AG04450 (cell line): ENCODE data around the gene TESK1. TPM values are rescaled to one million over a fixed set of nuclear protein-coding genes. Genes with fewer than 3 reads are reported as not detected.

Experiments
- CTCF ChIA-PET: fragments of 300-600, 350-600 bp; formaldehyde crosslinking; extraction: SDS; loops from one replicate; lab custom pipeline; 2022; ENCODE audit warnings: antibody characterized with exemption, inconsistent platforms; lab: Charles Lee
- POLR2A ChIA-PET: fragments of 350-600 bp; formaldehyde crosslinking; extraction: SDS; loops from one replicate; lab custom pipeline; 2021; ENCODE audit warnings: antibody characterized with exemption, inconsistent platforms; lab: Yijun Ruan, JAX
- DNase-seq: peaks from one replicate; pipeline ENCODE4 v3.0.0-alpha.2; 2011; ENCODE audit warnings: low read depth, low spot score
- H3K27ac ChIP-seq: one replicate; pipeline ENCODE4 v1.5.1; 2012; ENCODE audit warnings: low read depth, low read length, control low read depth
- H3K27me3 ChIP-seq: one replicate; pipeline ENCODE4 v1.6.0; 2012; ENCODE audit warnings: low read length; ENCODE audit not compliant: control insufficient read depth, insufficient read depth
- H3K4me3 ChIP-seq: 2 replicates; pipeline ENCODE4 v1.5.1; 2011; ENCODE audit warnings: mild to moderate bottlenecking, low read depth, low read length, control low read depth
- H3K9me3 ChIP-seq: 2 replicates; pipeline ENCODE4 v1.5.1; 2012; ENCODE audit warnings: low read length; ENCODE audit not compliant: control insufficient read depth, insufficient read depth
- polyA plus RNA-seq: library from polyadenylated mRNA; depleted of rRNA; stranded (reverse); fragments of >200 nt; gene quantifications from 2 replicates; pipeline ENCODE4 v1.2.3, GENCODE V29; 2011
- TF ChIP-seq, protein P1 (sequence below): IDR thresholded peaks from 2 replicates; pipeline ENCODE4 v1.5.1; 2011; ENCODE audit warnings: low read depth, low read length, control low read depth, inconsistent platforms

TESK1 gene
- polyA plus RNA-seq, 1 experiment, result 12.8 TPM

DNA sequence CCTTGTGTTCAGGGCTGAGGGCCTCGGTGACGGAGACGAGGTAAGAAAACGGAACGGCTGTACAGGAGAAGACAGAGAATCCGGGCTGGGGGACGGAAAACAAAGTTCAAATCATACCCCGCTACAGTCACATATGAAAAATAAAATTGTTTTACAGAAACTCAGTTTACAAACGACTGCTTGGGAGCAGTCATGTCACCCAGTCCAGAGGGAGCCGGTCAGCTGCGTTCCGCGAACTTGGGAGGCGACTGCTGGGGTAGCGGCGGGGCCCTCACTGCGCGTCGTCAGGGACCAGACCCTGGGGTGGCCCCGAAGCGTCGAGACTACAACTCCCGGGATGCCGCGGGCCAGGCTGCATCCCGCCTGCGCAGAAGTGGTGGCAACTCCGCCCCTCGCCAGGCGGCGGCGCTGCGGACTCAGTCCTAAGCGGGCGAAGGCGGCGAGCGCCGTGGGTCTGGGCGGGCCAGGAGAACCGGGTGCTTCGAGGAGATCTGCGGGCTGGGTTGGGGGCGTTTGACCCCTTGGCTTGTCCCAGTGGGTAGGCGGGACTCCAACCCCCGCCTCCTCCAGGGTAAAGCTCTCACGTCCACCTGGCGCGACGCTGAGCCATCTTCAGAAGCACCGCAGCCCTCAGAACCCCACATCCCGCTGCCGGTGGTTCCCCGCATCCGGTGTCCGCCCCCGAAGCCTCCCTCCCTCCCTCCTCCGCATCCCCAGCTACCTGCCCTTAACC is 41.6 kb downstream of the TESK1 start:
- H3K27ac ChIP-seq, result peak overlapping the region; percentile 11

GRCh38 chr9:35649431-35650340 is 44.6 kb downstream of the TESK1 start:
- no peak for DNase-seq
- no peaks in the 10 kb centered on the region; the same call in 1 of the 2 replicates for H3K9me3 ChIP-seq
- CTCF ChIA-PET, result interaction anchor here (1.3 kb wide), 1 partner anchor 8 kb away, joined by 3 read pairs; the partner anchor contains the start of genes CCDC107 and RMRP
- no peaks in the 10 kb centered on the region for H3K27me3 ChIP-seq
- POLR2A ChIA-PET, result no interaction called here
- no peak overlapping the region for H3K27ac ChIP-seq
- no peak overlapping the region for H3K4me3 ChIP-seq
- TF ChIP-seq, protein P1, sequence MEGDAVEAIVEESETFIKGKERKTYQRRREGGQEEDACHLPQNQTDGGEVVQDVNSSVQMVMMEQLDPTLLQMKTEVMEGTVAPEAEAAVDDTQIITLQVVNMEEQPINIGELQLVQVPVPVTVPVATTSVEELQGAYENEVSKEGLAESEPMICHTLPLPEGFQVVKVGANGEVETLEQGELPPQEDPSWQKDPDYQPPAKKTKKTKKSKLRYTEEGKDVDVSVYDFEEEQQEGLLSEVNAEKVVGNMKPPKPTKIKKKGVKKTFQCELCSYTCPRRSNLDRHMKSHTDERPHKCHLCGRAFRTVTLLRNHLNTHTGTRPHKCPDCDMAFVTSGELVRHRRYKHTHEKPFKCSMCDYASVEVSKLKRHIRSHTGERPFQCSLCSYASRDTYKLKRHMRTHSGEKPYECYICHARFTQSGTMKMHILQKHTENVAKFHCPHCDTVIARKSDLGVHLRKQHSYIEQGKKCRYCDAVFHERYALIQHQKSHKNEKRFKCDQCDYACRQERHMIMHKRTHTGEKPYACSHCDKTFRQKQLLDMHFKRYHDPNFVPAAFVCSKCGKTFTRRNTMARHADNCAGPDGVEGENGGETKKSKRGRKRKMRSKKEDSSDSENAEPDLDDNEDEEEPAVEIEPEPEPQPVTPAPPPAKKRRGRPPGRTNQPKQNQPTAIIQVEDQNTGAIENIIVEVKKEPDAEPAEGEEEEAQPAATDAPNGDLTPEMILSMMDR, result no peak

More for the DNA sequence above, 41.6 kb downstream of the TESK1 start:
- ChIA-PET CTCF (interaction anchor here (0.5 to 4.7 kb wide), 24 partner anchors 9 to 307 kb away, joined by 3 to 18 read pairs (median 4); partner anchors contain the start of genes ARHGEF39, CCDC107, RMRP and TESK1), POLR2A (interaction anchor here (0.6 to 1.7 kb wide), 6 partner anchors 11 to 82 kb away, joined by 3 to 11 read pairs (median 4); partner anchors contain the start of genes CCDC107 and RMRP)
- Histone ChIP-seq H3K9me3 (no peaks in the 10 kb centered on the region; the same call in 1 of the 2 replicates), H3K27me3 (no peaks in the 10 kb centered on the region), H3K4me3 (peak overlapping the region; percentile 73)
- TF ChIP-seq, protein P1, result peak; percentile 89
- peak; percentile 66 for DNase-seq

DNA sequence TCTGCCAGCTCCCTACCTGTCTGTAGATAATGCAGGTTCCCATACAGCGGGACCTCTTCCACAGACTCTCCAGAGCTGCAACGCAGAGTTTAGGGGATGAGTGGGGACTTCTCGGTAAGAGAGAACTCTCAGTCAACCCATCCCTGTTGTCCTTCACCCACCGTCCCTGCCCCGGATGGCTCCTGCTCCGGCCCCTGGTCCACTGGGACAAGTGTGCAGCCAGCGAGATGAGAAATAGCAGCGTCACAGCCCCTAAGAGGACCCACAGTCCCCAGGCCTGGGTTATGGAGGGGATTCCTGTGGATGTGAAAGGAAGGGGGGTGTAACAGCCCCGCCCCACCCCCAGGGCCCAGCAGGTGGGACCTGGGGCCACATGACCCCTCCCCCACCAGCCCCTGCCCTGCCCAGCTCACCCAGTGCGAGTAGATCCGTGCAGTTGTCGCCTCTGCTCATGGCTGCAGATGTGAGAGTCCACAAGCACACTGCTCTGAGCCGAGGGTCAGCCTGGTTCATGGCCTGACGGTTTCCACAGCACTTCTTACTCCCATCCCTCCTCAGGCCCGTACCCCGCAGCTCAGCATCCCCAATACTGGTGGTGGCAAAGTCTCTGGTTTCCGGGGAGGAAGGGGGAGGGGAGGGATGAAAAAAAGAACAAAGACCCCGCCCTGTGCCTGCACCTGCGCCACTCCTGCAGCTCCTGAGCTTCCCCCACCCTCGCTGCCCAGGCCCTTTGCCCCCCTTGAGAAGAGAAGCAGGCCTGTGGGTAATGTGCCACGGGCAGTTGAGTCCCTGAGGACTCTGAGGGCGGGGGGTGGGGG is 45.5 kb downstream of the TESK1 start, which contains the start of gene SIT1:
Gene SIT1 (minus strand): TSS at position 591 of the 818 bp plus-strand sequence. CDS start 78 bp downstream, at position 513.
- H3K27me3 ChIP-seq, result no peaks in the 10 kb centered on the region
- no peak within 1 kb of the TSS for H3K4me3 ChIP-seq
- POLR2A ChIA-PET, result no interaction called here
- CTCF ChIA-PET, result no interaction called here
- H3K9me3 ChIP-seq, result no peaks in the 10 kb centered on the region; the same call in 1 of the 2 replicates
- no peak for DNase-seq
- TF ChIP-seq, protein P1, result no peak
- no peak within 1 kb of the TSS for H3K27ac ChIP-seq

GRCh38 chr9:35651956-35652828 is 47.1 kb downstream of the TESK1 start:
- ChIA-PET POLR2A (no interaction called here), CTCF (interaction anchor here (1.0 to 1.1 kb wide), 2 partner anchors 43 to 48 kb away, joined by 4 to 6 read pairs; no protein-coding TSS in a partner anchor)
- Histone ChIP-seq H3K27ac (no peak overlapping the region), H3K27me3 (no peaks in the 10 kb centered on the region), H3K4me3 (no peak overlapping the region), H3K9me3 (peaks cover 3% of the 10 kb centered on the region; the same call in 1 of the 2 replicates)
- TF ChIP-seq, protein P1, result no peak
- DNase-seq, result no peak
